Karpas-422 (cell line): ENCODE data around the gene NID2. TPM values are rescaled to one million over a fixed set of nuclear protein-coding genes. Genes with fewer than 3 reads are reported as not detected.

Source experiments
- DNase-seq: peaks from one replicate; pipeline ENCODE4 v3.0.0-alpha.2; 2015
- H2AFZ ChIP-seq: fragments of 200-600 bp; sonication (generic); 2 replicates; pipeline ENCODE4 v1.6.1; 2014; ENCODE audit warnings: antibody characterized with exemption, low read length, mixed read lengths
- H3K27ac ChIP-seq: fragments of 200-600 bp; sonication (generic); 2 replicates; pipeline ENCODE4 v1.5.1; 2014; ENCODE audit warnings: mild to moderate bottlenecking, low read length, moderate library complexity
- H3K27me3 ChIP-seq: fragments of 200-600 bp; sonication (generic); 2 replicates; pipeline ENCODE4 v1.6.1; 2014; ENCODE audit warnings: low read length, mixed read lengths
- H3K36me3 ChIP-seq: fragments of 200-600 bp; sonication (generic); 2 replicates; pipeline ENCODE4 v1.6.1; 2014; ENCODE audit warnings: low read length, mixed read lengths; ENCODE audit not compliant: insufficient read depth
- H3K4me1 ChIP-seq: fragments of 200-600 bp; sonication (generic); 2 replicates; pipeline ENCODE4 v1.6.1; 2014; ENCODE audit warnings: mild to moderate bottlenecking, low read length, mixed read lengths
- H3K4me2 ChIP-seq: fragments of 200-600 bp; sonication (generic); 2 replicates; pipeline ENCODE4 v1.6.1; 2014; ENCODE audit warnings: low read length, low read depth, mild to moderate bottlenecking; ENCODE audit not compliant: poor library complexity, severe bottlenecking
- H3K4me3 ChIP-seq: fragments of 200-600 bp; sonication (generic); 2 replicates; pipeline ENCODE4 v1.5.1; 2014; ENCODE audit warnings: mild to moderate bottlenecking, antibody characterized with exemption, low read length, mixed read lengths
- H3K79me2 ChIP-seq: fragments of 200-600 bp; sonication (generic); 2 replicates; pipeline ENCODE4 v1.6.1; 2014; ENCODE audit warnings: mild to moderate bottlenecking, low read length, mixed read lengths
- H3K9ac ChIP-seq: fragments of 200-600 bp; sonication (generic); 2 replicates; pipeline ENCODE4 v1.6.0; 2014; ENCODE audit warnings: low read length
- H3K9me2 ChIP-seq: fragments of 200-600 bp; sonication (generic), shearing (Covaris generic); replicated peaks from 2 replicates; pipeline ENCODE4 v1.6.0; 2014; ENCODE audit warnings: mild to moderate bottlenecking, low read length, moderate library complexity; ENCODE audit not compliant: insufficient read depth
- H3K9me3 ChIP-seq: fragments of 300-700, 200-600 bp; sonication (generic); 2 replicates; pipeline ENCODE4 v1.6.1; 2014; ENCODE audit warnings: low read length, mixed read lengths
- H4K20me1 ChIP-seq: fragments of 200-600 bp; sonication (generic); 2 replicates; pipeline ENCODE4 v1.6.1; 2014; ENCODE audit warnings: mild to moderate bottlenecking, antibody characterized with exemption, low read length, low read depth; ENCODE audit not compliant: insufficient read depth
- total RNA-seq: library from RNA; depleted of rRNA; stranded (reverse); fragments of >200 nt; shearing (Covaris generic); gene quantifications from 2 replicates; pipeline ENCODE4 v1.2.3, GENCODE V29; 2014; ENCODE audit warnings: low replicate concordance

NID2 gene
- total RNA-seq, 1 experiment from 2014 or later: not detected

DNA sequence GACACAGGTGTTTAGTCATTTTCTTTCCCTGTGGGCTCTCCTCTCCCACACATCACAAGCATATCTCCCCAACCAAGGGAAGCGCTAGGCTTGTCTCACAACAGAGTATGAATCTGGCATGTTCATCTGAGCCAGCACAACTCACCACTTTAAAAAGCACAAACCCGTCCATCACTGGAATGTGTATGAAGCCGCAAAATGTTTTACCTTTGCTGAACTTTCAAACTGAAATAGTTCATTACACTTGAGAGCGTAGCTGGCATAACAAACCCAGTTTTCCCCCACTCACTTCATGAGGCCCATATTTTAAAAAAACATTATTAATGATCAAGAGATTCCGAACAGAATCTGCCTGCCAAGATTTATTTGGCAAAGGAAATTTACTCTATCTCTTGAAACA is 15.8 kb downstream of the NID2 start:
- no peaks in the 10 kb centered on the region for H3K27me3 ChIP-seq
- H3K79me2 ChIP-seq: no peaks in the 10 kb centered on the region
- no peak overlapping the region for H3K9ac ChIP-seq
- no peaks in the 10 kb centered on the region for H4K20me1 ChIP-seq
- no peaks in the 10 kb centered on the region for H3K9me2 ChIP-seq
- no peaks in the 10 kb centered on the region for H3K4me1 ChIP-seq
- H3K4me3 ChIP-seq: no peak overlapping the region
- H3K27ac ChIP-seq: no peak overlapping the region
- H3K4me2 ChIP-seq: no peak overlapping the region
- H2AFZ ChIP-seq: no peak overlapping the region
- no peak for DNase-seq
- no peaks in the 10 kb centered on the region for H3K9me3 ChIP-seq
- H3K36me3 ChIP-seq: no peaks in the 10 kb centered on the region

DNA sequence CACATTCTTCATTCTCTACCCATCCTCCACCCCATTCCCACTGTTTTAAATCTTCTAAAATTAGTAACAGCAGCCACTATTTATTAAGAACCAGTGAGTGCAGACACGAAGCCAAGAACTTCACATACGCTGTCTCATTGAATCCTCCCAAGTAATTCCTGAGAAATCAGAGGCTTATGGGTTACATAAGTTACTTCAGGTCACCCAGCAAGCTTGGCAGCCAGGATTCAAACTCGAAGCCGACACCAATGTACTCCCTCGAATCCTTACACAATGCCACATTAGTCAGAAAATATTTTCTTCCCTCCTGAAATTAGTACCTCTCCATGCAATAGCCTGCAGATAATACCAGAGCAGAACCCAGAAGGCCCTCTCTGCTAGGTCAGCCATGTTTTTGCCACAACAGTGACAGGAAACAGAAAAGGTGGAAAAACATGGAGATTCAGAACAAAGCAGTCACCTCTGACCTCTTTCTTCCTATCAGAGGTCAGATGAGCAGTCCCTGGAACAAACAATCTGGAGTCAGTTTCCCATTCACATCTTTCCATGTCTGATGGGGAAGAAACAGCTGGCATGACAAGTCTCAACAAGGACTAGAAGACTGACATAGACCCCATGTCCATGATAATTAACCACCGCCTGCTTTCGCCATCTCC is 16.4 kb downstream of the NID2 start:
- Histone ChIP-seq H3K27me3 (no peaks in the 10 kb centered on the region), H3K79me2 (no peaks in the 10 kb centered on the region), H3K27ac (no peak overlapping the region), H4K20me1 (no peaks in the 10 kb centered on the region), H3K9ac (no peak overlapping the region), H3K4me1 (no peaks in the 10 kb centered on the region), H2AFZ (no peak overlapping the region), H3K9me3 (no peaks in the 10 kb centered on the region), H3K9me2 (no peaks in the 10 kb centered on the region), H3K4me3 (no peak overlapping the region), H3K4me2 (no peak overlapping the region), H3K36me3 (no peaks in the 10 kb centered on the region)
- no peak for DNase-seq

DNA sequence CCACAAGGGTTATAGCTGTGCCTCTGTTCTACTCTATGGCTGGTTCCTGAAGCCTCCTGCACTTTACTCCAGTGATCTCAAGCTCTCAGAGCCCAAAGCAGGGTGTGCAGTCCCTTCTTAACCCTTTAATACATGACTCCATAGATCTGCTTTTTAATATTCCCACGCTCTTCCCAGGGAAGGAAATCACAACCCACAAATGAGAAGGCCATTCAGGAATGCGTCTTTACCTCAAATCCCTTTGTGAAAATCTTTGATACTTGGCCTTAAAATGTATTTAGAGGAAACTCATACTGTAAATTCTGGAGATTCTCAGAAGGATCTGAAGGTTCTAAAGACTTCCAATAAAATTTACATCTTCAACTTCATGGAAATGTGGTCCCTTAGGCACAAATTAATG is 17.0 kb downstream of the NID2 start:
- Histone ChIP-seq H3K36me3 (no peaks in the 10 kb centered on the region), H3K79me2 (no peaks in the 10 kb centered on the region), H3K27me3 (no peaks in the 10 kb centered on the region), H3K4me2 (no peak overlapping the region), H3K9ac (no peak overlapping the region), H3K9me2 (no peaks in the 10 kb centered on the region), H3K4me3 (no peak overlapping the region), H4K20me1 (no peaks in the 10 kb centered on the region), H2AFZ (no peak overlapping the region), H3K4me1 (no peaks in the 10 kb centered on the region), H3K9me3 (no peaks in the 10 kb centered on the region), H3K27ac (no peak overlapping the region)
- no peak for DNase-seq

DNA sequence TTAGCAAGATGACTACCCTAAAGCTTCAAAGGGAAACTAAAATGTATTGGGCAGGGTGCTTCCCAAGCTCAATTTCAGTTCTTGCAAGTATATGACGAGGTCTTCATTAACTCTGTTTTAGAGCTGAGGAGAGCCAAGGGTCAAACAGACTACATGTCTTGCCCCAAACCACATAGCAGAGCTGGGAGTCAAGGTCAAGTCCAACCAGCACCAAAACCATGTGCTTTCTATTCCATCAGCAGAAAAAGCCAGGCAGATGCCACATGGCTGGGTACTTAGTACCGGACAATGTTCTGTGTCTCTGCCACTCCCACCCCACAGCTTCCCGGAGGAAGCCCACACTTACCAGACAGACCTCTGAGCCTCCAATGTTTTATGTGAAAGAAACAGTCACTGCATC is 17.6 kb downstream of the NID2 start:
- Histone ChIP-seq H3K9ac (no peak overlapping the region), H3K4me1 (no peaks in the 10 kb centered on the region), H2AFZ (no peak overlapping the region), H3K4me3 (no peak overlapping the region), H4K20me1 (no peaks in the 10 kb centered on the region), H3K27me3 (no peaks in the 10 kb centered on the region), H3K9me2 (no peaks in the 10 kb centered on the region), H3K79me2 (no peaks in the 10 kb centered on the region), H3K27ac (no peak overlapping the region), H3K36me3 (no peaks in the 10 kb centered on the region), H3K9me3 (no peaks in the 10 kb centered on the region), H3K4me2 (no peak overlapping the region)
- no peak for DNase-seq

DNA sequence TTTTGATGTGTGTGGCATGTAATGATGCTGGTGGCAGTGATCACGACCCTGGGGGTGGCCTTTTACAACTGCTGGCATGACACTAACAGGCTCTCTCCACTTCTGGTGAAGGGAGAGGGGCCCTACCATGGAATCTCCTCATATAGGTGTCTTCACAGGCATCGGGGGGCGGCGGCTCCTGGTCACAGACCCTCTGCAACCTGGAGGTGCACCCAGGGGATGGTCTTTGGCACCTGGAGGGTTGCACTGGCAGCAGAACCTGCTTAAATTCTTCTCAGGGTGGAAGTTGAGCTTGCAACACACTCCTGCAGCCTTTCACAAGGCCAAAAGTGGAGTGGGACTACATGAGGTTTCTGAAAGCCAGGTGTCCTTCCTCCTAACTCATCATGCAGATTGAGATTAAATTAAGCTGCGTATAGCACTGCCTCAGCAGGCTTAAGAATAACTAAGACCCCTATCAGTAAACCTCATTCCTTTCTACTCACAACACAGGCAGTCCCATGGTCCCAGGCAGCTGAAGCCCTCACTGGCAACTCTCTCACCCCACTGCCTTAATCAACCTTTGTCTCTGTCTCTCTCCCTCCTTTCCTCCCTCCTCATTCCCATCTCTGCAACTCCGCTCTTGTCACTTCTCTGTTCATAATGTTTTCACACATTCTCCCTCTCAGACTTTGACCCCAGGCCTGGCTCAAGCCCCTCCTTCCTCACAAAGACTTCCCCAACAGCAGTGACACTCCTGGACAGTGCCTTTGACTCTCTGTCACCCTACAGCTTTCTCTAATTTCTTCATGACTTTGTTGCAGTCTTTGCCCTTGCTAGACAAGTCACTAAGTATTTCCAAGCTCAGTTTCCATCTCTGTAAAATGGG is 18.9 kb downstream of the NID2 start:
- H3K27me3 ChIP-seq: no peaks in the 10 kb centered on the region
- DNase-seq: no peak
- no peaks in the 10 kb centered on the region for H3K4me1 ChIP-seq
- no peak overlapping the region for H3K4me2 ChIP-seq
- H3K36me3 ChIP-seq: no peaks in the 10 kb centered on the region
- H4K20me1 ChIP-seq: no peaks in the 10 kb centered on the region
- no peak overlapping the region for H3K9ac ChIP-seq
- H3K9me2 ChIP-seq: no peaks in the 10 kb centered on the region
- H3K27ac ChIP-seq: no peak overlapping the region
- no peak overlapping the region for H3K4me3 ChIP-seq
- H3K79me2 ChIP-seq: no peaks in the 10 kb centered on the region
- no peaks in the 10 kb centered on the region for H3K9me3 ChIP-seq
- H2AFZ ChIP-seq: no peak overlapping the region

DNA sequence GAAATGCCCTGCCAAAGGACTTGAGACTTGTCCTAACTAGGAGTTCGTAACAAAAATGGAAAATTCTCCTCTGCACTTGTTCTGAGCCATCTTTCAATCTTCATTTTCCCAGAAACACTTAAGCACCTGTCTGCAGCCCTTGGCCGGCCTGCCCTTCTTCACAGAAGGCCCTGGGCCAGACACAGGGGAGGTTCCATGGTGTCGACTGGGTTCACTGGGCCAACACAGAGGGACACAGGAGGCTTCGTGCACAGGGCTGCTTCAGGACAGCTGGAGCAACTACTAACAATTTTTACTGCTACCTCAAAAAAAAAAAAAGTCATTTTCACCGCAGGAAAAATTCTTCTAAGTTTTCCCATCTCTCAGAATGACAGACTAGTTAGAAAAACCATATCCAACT is 19.6 kb downstream of the NID2 start:
- Histone ChIP-seq H3K9ac (no peak overlapping the region), H3K79me2 (no peaks in the 10 kb centered on the region), H3K9me2 (no peaks in the 10 kb centered on the region), H3K4me3 (no peak overlapping the region), H3K4me1 (no peaks in the 10 kb centered on the region), H3K27me3 (no peaks in the 10 kb centered on the region), H2AFZ (no peak overlapping the region), H3K27ac (no peak overlapping the region), H3K9me3 (no peaks in the 10 kb centered on the region), H3K36me3 (no peaks in the 10 kb centered on the region), H4K20me1 (no peaks in the 10 kb centered on the region), H3K4me2 (no peak overlapping the region)
- no peak for DNase-seq

DNA sequence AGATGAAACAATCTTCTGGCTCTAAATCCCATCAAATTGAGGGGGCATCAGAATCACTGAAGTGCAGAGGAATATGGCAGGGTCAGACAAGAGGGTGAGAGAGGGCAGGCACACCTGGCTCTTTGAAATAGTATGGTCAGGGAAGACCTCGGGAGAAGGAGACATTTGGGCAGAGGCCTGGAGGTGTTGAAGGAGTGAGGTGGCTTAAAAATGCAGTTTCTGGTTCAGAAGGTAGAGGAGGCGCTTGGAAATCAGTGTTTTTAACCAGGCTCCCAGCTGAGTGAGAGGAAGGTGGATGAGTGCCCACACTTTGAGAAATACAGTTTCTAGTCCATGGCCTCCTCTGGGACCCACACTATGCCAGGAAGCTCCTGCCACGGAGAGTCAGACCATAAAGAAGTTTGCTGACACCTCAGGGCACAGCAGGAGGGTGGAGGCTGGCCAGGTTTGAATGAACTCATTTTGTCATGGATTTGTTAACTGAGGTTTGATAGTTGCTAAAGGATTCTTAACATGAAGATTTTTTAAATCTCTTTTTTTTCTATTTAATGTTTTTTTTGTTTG is 20.1 kb downstream of the NID2 start:
- Histone ChIP-seq H3K4me1 (no peaks in the 10 kb centered on the region), H3K27me3 (no peaks in the 10 kb centered on the region), H2AFZ (no peak overlapping the region), H3K79me2 (no peaks in the 10 kb centered on the region), H3K9me2 (no peaks in the 10 kb centered on the region), H4K20me1 (no peaks in the 10 kb centered on the region), H3K4me3 (no peak overlapping the region), H3K9me3 (no peaks in the 10 kb centered on the region), H3K36me3 (no peaks in the 10 kb centered on the region), H3K9ac (no peak overlapping the region), H3K4me2 (no peak overlapping the region), H3K27ac (no peak overlapping the region)
- DNase-seq: no peak

DNA sequence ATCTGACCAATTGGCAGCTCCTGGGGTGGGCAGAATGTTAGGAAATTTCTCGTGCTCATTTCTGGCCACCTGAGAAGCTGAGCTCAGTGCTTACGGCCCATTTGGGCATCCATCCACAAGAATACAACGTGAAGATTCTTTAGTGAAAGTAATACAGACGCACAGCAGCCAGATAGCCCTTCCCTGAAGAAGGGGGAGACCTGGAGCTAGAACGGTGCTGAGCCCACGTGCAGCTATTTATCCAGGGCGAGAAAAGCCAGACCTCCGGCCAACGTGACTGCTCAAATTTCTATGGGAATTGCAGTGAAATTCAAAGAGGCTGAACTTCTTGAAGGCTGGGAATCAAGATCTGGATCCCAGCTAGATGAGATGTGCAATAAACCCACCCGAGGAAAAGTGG is 20.7 kb downstream of the NID2 start:
- no peaks in the 10 kb centered on the region for H4K20me1 ChIP-seq
- DNase-seq: no peak
- H3K4me3 ChIP-seq: no peak overlapping the region
- no peaks in the 10 kb centered on the region for H3K9me2 ChIP-seq
- H3K27me3 ChIP-seq: no peaks in the 10 kb centered on the region
- no peaks in the 10 kb centered on the region for H3K9me3 ChIP-seq
- no peak overlapping the region for H2AFZ ChIP-seq
- no peaks in the 10 kb centered on the region for H3K36me3 ChIP-seq
- H3K79me2 ChIP-seq: no peaks in the 10 kb centered on the region
- H3K27ac ChIP-seq: no peak overlapping the region
- H3K4me1 ChIP-seq: no peaks in the 10 kb centered on the region
- H3K9ac ChIP-seq: no peak overlapping the region
- no peak overlapping the region for H3K4me2 ChIP-seq
